Peyer's patch (tissue), 4 donors: ENCODE results near the gene POC1A.

Experiments used
- POLR2A ChIP-seq, 2 donors: fragments of 450-650 bp; IDR thresholded peaks; one replicate each; pipeline ENCODE4 v1.5.1; 2017; ENCODE audit warnings: antibody characterized with exemption in 2 of 2, mild to moderate bottlenecking in 2 of 2, moderate library complexity in 2 of 2
- TF ChIP-seq, protein P1 (sequence below), 6 experiments: fragments of 450-650 bp in 4 of 6; fragments of 200-600 bp in 2 of 6; sonication (generic) in 1 of 6; IDR thresholded peaks; one replicate each; pipeline ENCODE4 v1.5.1; 2017 to 2019; ENCODE audit warnings: antibody characterized with exemption in 6 of 6, mild to moderate bottlenecking in 3 of 6, moderate library complexity in 1 of 6

DNA sequence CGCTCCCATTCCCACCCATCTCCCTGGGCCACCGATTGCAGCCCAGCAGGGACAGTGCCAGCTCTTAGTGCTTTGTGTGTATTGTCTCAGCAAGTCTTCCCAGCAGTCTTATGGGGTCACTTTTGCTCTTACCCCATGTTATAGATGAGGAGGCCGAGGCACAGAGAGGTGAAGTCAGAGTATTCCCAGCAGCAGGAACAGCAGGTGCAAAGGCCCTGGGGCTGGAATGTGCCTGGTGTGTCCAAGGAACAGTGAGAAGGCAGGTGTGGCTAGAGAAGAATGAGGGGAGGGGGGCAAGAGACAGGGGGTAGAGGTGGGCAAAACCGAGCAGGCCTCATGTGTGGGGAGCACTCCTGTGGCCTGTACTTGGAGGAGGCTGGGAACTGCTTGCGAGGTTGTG lies 85.1 kb downstream of the POC1A start:
- TF ChIP-seq, protein P1, sequence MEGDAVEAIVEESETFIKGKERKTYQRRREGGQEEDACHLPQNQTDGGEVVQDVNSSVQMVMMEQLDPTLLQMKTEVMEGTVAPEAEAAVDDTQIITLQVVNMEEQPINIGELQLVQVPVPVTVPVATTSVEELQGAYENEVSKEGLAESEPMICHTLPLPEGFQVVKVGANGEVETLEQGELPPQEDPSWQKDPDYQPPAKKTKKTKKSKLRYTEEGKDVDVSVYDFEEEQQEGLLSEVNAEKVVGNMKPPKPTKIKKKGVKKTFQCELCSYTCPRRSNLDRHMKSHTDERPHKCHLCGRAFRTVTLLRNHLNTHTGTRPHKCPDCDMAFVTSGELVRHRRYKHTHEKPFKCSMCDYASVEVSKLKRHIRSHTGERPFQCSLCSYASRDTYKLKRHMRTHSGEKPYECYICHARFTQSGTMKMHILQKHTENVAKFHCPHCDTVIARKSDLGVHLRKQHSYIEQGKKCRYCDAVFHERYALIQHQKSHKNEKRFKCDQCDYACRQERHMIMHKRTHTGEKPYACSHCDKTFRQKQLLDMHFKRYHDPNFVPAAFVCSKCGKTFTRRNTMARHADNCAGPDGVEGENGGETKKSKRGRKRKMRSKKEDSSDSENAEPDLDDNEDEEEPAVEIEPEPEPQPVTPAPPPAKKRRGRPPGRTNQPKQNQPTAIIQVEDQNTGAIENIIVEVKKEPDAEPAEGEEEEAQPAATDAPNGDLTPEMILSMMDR (IDR thresholded peaks at IDR 0.05) = no peak
- TF ChIP-seq POLR2A (IDR thresholded peaks at IDR 0.05) = no peak
